Ovary (tissue), 3 donors: Measurements from ENCODE around the gene CYP3A5.

ENCODE experiments used
- CTCF ChIP-seq, 3 donors: fragments of 450-650 bp in 2 of 3; fragments of 200-600 bp in 1 of 3; IDR thresholded peaks; one replicate each; pipeline versions ENCODE4 v1.5.1 to v1.8.0; 2016 to 2022; ENCODE audit warnings: antibody characterized with exemption in 3 of 3, mild to moderate bottlenecking in 1 of 3
- POLR2A ChIP-seq: fragments of 450-650 bp; IDR thresholded peaks from one replicate; pipeline ENCODE4 v1.6.1; 2017; ENCODE audit warnings: antibody characterized with exemption, mild to moderate bottlenecking, moderate library complexity
- donor health status: DM: no; HTN: no; CAD: no.

- no peak for TF ChIP-seq CTCF (IDR thresholded peaks at IDR 0.05)
- no peak for TF ChIP-seq POLR2A
Observed at GRCh38 chr7:99693100-99693426, 13.3 kb upstream of the CYP3A5 start.
